ENCODE measurements around the gene CORO1C.

DNA sequence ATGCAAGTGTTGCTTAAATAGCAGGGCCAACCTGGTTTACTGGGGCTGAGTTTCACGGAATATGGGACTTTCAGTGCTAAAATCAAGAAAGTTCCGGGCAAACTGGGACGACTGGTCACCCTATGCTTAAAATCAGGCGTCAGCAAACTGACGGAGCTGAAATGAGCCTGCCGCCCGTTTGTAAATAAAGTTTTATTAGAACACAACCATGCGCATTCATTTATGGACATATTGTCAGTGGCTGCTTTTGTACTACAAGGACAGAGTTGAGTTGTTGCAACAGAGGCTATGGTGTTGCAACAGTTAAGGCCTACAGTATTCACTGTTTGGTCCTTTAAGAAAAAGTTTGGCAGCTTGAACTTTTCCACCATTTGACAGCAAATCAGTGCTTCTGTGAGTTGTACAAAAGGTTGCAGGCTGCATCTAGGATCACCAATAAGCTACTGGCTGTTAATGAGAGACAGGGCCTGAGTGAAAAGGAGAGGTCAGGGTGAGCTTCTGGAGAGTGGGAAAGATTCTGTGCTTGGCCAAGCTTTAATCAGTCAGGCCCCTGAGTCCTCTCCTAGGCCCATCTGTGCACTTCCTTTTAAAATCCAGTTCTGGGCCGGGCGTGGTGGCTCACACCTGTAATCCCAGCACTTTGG, 111.0 kb downstream of the CORO1C start:
- TF ChIP-seq CTCF (IDR thresholded peaks at IDR 0.05) = no peak
- no peak for TF ChIP-seq EZH2 (IDR thresholded peaks at IDR 0.05)
